Endothelial cell of umbilical vein (primary cell): ENCODE results near the gene C3orf33. TPM values are rescaled to one million over a fixed set of nuclear protein-coding genes. Genes with fewer than 3 reads are reported as not detected.
A peak's percentile ranks its signal among the peaks of the same experiment; 100 is the strongest.

Source experiments
- BruUV-seq: library from RNA; stranded (reverse); fragments of 400-500 nt; replicated peaks from 2 replicates; lab custom pipeline; 2021; lab: Mats Ljungman, UMichigan
- CTCF ChIA-PET: fragments of 300-600, 350-600 bp; sonication (Branson Sonifier 250); formaldehyde crosslinking; loops from one replicate; lab custom pipeline; 2021; ENCODE audit warnings: antibody characterized with exemption, inconsistent platforms; lab: Charles Lee
- POLR2A ChIA-PET: fragments of 300-600, 350-600 bp; sonication (Branson Sonifier 250); formaldehyde crosslinking; loops from one replicate; lab custom pipeline; 2021; ENCODE audit warnings: antibody characterized with exemption, inconsistent platforms; lab: Charles Lee
- DNase-seq: peaks from one replicate; pipeline ENCODE4 v3.0.0-alpha.2; 2011; ENCODE audit warnings: low read depth, low spot score
- FAIRE-seq: peaks from 2 replicates; lab custom pipeline; 2011; peaks lifted over from hg19 to GRCh38; lab: Jason Lieb, UNC
- H2AFZ ChIP-seq: 2 replicates; pipeline ENCODE4 v1.6.0; 2012; ENCODE audit warnings: low read depth, low read length, control low read depth, inconsistent platforms
- H3K27ac ChIP-seq: 2 replicates; pipeline ENCODE4 v1.5.1; 2011; ENCODE audit warnings: low read depth, mild to moderate bottlenecking, control low read depth, low read length, moderate library complexity; ENCODE audit not compliant: insufficient read depth
- H3K27me3 ChIP-seq, 2 experiments: 2 replicates each; pipeline versions ENCODE4 v1.6.0 to v1.6.1; 2011; ENCODE audit warnings: low read length in 2 of 2, mixed read lengths in 1 of 2; ENCODE audit not compliant: control insufficient read depth in 2 of 2, insufficient read depth in 2 of 2
- H3K36me3 ChIP-seq, 2 experiments: 2 replicates in 1 of 2; 3 replicates in 1 of 2; pipeline ENCODE4 v1.5.1; 2011; ENCODE audit warnings: low read length in 2 of 2, mild to moderate bottlenecking in 1 of 2, moderate library complexity in 1 of 2; ENCODE audit not compliant: control insufficient read depth in 2 of 2, insufficient read depth in 2 of 2; ENCODE audit errors: extremely low read depth in 1 of 2
- H3K4me1 ChIP-seq: 3 replicates; pipeline ENCODE4 v1.5.1; 2011; ENCODE audit warnings: mild to moderate bottlenecking, low read length; ENCODE audit not compliant: control insufficient read depth, insufficient read depth; ENCODE audit errors: extremely low read depth
- H3K4me2 ChIP-seq: 2 replicates; pipeline ENCODE4 v1.6.1; 2011; ENCODE audit warnings: low read length, control low read depth, mixed read lengths; ENCODE audit not compliant: insufficient read depth
- H3K4me3 ChIP-seq, 3 experiments: fragments of 200-600 bp in 1 of 3; sonication (generic), shearing (Covaris generic) in 1 of 3; replicated peaks in 1 of 3; 2 replicates each; pipeline ENCODE4 v1.5.1; 2011 to 2016; ENCODE audit warnings: control low read depth in 3 of 3, low read length in 3 of 3, mild to moderate bottlenecking in 2 of 3, inconsistent platforms in 1 of 3, low read depth in 1 of 3, moderate library complexity in 1 of 3; ENCODE audit not compliant: insufficient read depth in 1 of 3
- H3K79me2 ChIP-seq: 2 replicates; pipeline ENCODE4 v1.6.0; 2012; ENCODE audit warnings: low read length, inconsistent platforms; ENCODE audit not compliant: control insufficient read depth, insufficient read depth
- H3K9ac ChIP-seq: replicated peaks from 2 replicates; pipeline ENCODE3; 2011; ENCODE audit warnings: low read length, control low read depth; ENCODE audit not compliant: insufficient read depth; ENCODE audit errors: extremely low read depth
- H3K9me1 ChIP-seq: replicated peaks from 3 replicates; pipeline ENCODE4 v1.6.0; 2011; ENCODE audit warnings: mild to moderate bottlenecking, low read length; ENCODE audit not compliant: control insufficient read depth, insufficient read depth; ENCODE audit errors: extremely low read depth
- H3K9me3 ChIP-seq: replicated peaks from 2 replicates; pipeline ENCODE4 v1.5.1; 2012; ENCODE audit warnings: low read length, inconsistent platforms; ENCODE audit not compliant: control insufficient read depth, insufficient read depth
- H4K20me1 ChIP-seq: replicated peaks from 2 replicates; pipeline ENCODE3; 2011; ENCODE audit warnings: mild to moderate bottlenecking, low read length; ENCODE audit not compliant: control insufficient read depth, insufficient read depth; ENCODE audit errors: extremely low read depth
- CTCF ChIP-seq, 2 donors: IDR thresholded peaks; 1 replicate in 1 of 2; 2 replicates in 1 of 2; pipeline ENCODE4 v1.5.1; 2011; ENCODE audit warnings: low read length in 2 of 2, mild to moderate bottlenecking in 2 of 2, moderate library complexity in 2 of 2, control low read depth in 1 of 2, inconsistent platforms in 1 of 2, low read depth in 1 of 2; ENCODE audit not compliant: insufficient read depth in 1 of 2; ENCODE audit errors: extremely low read depth in 1 of 2
- EZH2 ChIP-seq: IDR thresholded peaks from 2 replicates; pipeline ENCODE4 v1.6.1; 2012; ENCODE audit warnings: borderline replicate concordance, low read depth, mild to moderate bottlenecking, moderate library complexity, low read length, inconsistent platforms; ENCODE audit not compliant: severe bottlenecking
- FOS ChIP-seq: IDR thresholded peaks from 2 replicates; pipeline ENCODE4 v1.6.1; 2011; ENCODE audit warnings: mild to moderate bottlenecking, low read length, moderate library complexity, borderline replicate concordance; ENCODE audit not compliant: insufficient read depth
- GATA2 ChIP-seq: IDR thresholded peaks from 2 replicates; pipeline ENCODE4 v1.7.0; 2011; ENCODE audit warnings: low read depth, mild to moderate bottlenecking, moderate library complexity, mixed read lengths, low read length; ENCODE audit not compliant: insufficient read length, insufficient read depth
- JUN ChIP-seq: IDR thresholded peaks from 2 replicates; pipeline ENCODE4 v1.6.1; 2011; ENCODE audit warnings: borderline replicate concordance, low read depth; ENCODE audit not compliant: insufficient read length, insufficient read depth
- MAX ChIP-seq: IDR thresholded peaks from 2 replicates; pipeline ENCODE4 v1.6.1; 2011; ENCODE audit not compliant: insufficient read depth, insufficient read length
- MYC ChIP-seq: IDR thresholded peaks from one replicate; pipeline ENCODE4 v1.6.1; 2011; ENCODE audit warnings: mild to moderate bottlenecking, low read depth, low read length
- POLR2A ChIP-seq: IDR thresholded peaks from 2 replicates; pipeline ENCODE4 v1.6.1; 2012; ENCODE audit warnings: low read depth, mild to moderate bottlenecking, control low read depth, low read length
- POLR2AphosphoS5 ChIP-seq: IDR thresholded peaks from 2 replicates; pipeline ENCODE4 v1.6.1; 2012; ENCODE audit warnings: low read depth, mild to moderate bottlenecking, control low read depth, low read length, moderate library complexity; ENCODE audit not compliant: insufficient read depth
- dilution Hi-C: fragments of 300-500 bp; cut with MboI; formaldehyde crosslinking; loops from one replicate; pipeline ENCODE4 v1.15.0; 2019; ENCODE audit warnings: low sequenced_read_pairs; ENCODE audit not compliant: extremely low pct_ligation_motif_present
- intact Hi-C: fragments of 100-400 bp; cut with micrococcal nuclease; formaldehyde crosslinking; loops from one replicate; pipeline ENCODE4 v1.10.0; 2022
- polyA plus RNA-seq, 4 experiments: library from polyadenylated mRNA; depleted of rRNA in 3 of 4; stranded (reverse) in 3 of 4; unstranded in 1 of 4; fragments of >200 nt; gene quantifications; 2 replicates each; pipeline versions ENCODE4 v1.2.1 to v1.2.3, GENCODE V29; 2011 to 2012; ENCODE audit warnings: missing spikeins in 1 of 4
- total RNA-seq: library from RNA; stranded (reverse); gene quantifications from 2 replicates; pipeline ENCODE4 v1.2.3, GENCODE V29; 2021

The C3orf33 gene
- total and polyA plus RNA-seq, 2 donors (not counting 3 experiments of a cell fraction or from before 2014, with no cell fraction given) = 1.7 to 2.3 TPM

GRCh38 chr3:155763870-155764463 lies 42.1 kb downstream of the C3orf33 start:
- H3K9ac ChIP-seq = no peak overlapping the region
- no peaks in the 10 kb centered on the region for H4K20me1 ChIP-seq
- H3K27me3 ChIP-seq = no peaks in the 10 kb centered on the region
- H3K4me2 ChIP-seq = no peak overlapping the region
- intact Hi-C loops = no loop called here
- FAIRE-seq = peak; percentile 18
- no peak overlapping the region for H2AFZ ChIP-seq
- DNase-seq = no peak
- no peak overlapping the region for H3K27ac ChIP-seq
- POLR2A ChIA-PET = no interaction called here
- no peaks in the 10 kb centered on the region for H3K4me1 ChIP-seq
- CTCF ChIA-PET = interaction anchor here (3.1 kb wide), 1 partner anchor 42 kb away, joined by 7 read pairs; the partner anchor contains the start of gene C3orf33
- dilution Hi-C loops = no loop called here
- BruUV-seq = no TSS peak
- TF ChIP-seq MYC (no peak), GATA2 (no peak), CTCF (IDR thresholded peaks at IDR 0.05; ENCODE audit: extremely low read depth in 1 of 2, insufficient read depth in 1 of 2, low read depth in 1 of 2, low read length in 2 of 2) (no peak), JUN (no peak), FOS (no peak), EZH2 (no peak), POLR2AphosphoS5 (no peak), MAX (no peak), POLR2A (no peak)
- no peak overlapping the region for H3K4me3 ChIP-seq
- no peaks in the 10 kb centered on the region for H3K9me1 ChIP-seq
- H3K79me2 ChIP-seq = no peaks in the 10 kb centered on the region
- no peaks in the 10 kb centered on the region for H3K36me3 ChIP-seq
- no peaks in the 10 kb centered on the region for H3K9me3 ChIP-seq
